IPS DF 4.7 (cell line): ENCODE measurements around the gene HIBADH.
"Not testable (repeated sequence)": the region's sequence is repeated elsewhere in the genome, so short reads cannot be mapped to it uniquely, and the experiment has no call there.

Source experiments
- DNase-seq: peaks from one replicate; pipeline ENCODE4 v3.0.0-alpha.2; 2013; ENCODE audit warnings: low spot score; ENCODE audit errors: extremely low read depth

Gene HIBADH

GRCh38 chr7:27680610-27681009 lies 17.9 kb upstream of the HIBADH start:
- no peak for DNase-seq

- no peak for DNase-seq
Measured at GRCh38 chr7:27678617-27679260, 16.1 kb upstream of the HIBADH start.

- no peak for DNase-seq
Measured at GRCh38 chr7:27677912-27678612, 15.4 kb upstream of the HIBADH start.

- DNase-seq, result not testable (repeated sequence)
Measured at GRCh38 chr7:27674126-27674525, 11.4 kb upstream of the HIBADH start.

GRCh38 chr7:27671675-27672074 lies 9.0 kb upstream of the HIBADH start:
- DNase-seq, result no peak

- DNase-seq, result no peak
Measured at GRCh38 chr7:27670676-27671075, 8.0 kb upstream of the HIBADH start.

GRCh38 chr7:27670177-27670576 lies 7.5 kb upstream of the HIBADH start:
- no peak for DNase-seq

GRCh38 chr7:27665531-27665930 lies 2.8 kb upstream of the HIBADH start:
- DNase-seq, result no peak

GRCh38 chr7:27663989-27664331 lies 1.3 kb upstream of the HIBADH start:
- no peak for DNase-seq

GRCh38 chr7:27661811-27662489 lies 733 bp downstream of the HIBADH start:
- DNase-seq, result no peak

- DNase-seq, result no peak
Measured at GRCh38 chr7:27656724-27657123, 6.0 kb downstream of the HIBADH start.

- no peak for DNase-seq
Measured at GRCh38 chr7:27655184-27655583, 7.5 kb downstream of the HIBADH start.

- no peak for DNase-seq
Measured at GRCh38 chr7:27652518-27652917, 10.2 kb downstream of the HIBADH start.

- DNase-seq, result no peak
Measured at GRCh38 chr7:27651702-27652101, 11.0 kb downstream of the HIBADH start.

- no peak for DNase-seq
Measured at GRCh38 chr7:27650283-27650682, 12.4 kb downstream of the HIBADH start.

- DNase-seq, result no peak
Measured at GRCh38 chr7:27647489-27647888, 15.2 kb downstream of the HIBADH start.

GRCh38 chr7:27647046-27647445 lies 15.6 kb downstream of the HIBADH start:
- no peak for DNase-seq

GRCh38 chr7:27642271-27642670 lies 20.4 kb downstream of the HIBADH start:
- no peak for DNase-seq

- no peak for DNase-seq
Measured at GRCh38 chr7:27641581-27642230, 21.0 kb downstream of the HIBADH start.

- no peak for DNase-seq
Measured at GRCh38 chr7:27640884-27641574, 21.7 kb downstream of the HIBADH start.

GRCh38 chr7:27639851-27640250 lies 22.8 kb downstream of the HIBADH start:
- DNase-seq, result no peak

GRCh38 chr7:27639048-27639447 lies 23.6 kb downstream of the HIBADH start:
- not testable (repeated sequence) for DNase-seq
